Liver (tissue), 9 donors: Measurements from ENCODE around the gene MANBA. TPM values are rescaled to one million over a fixed set of nuclear protein-coding genes. Genes with fewer than 3 reads are reported as not detected.

Source experiments
- DNase-seq: peaks from one replicate; pipeline ENCODE4 v3.0.0-alpha.2; 2017; ENCODE audit warnings: low spot score
- H3K27ac ChIP-seq, 2 donors: one replicate each; pipeline ENCODE4 v1.7.0; 2013; ENCODE audit warnings: inconsistent platforms in 2 of 2, low read length in 2 of 2, control low read depth in 1 of 2, low read depth in 1 of 2, mild to moderate bottlenecking in 1 of 2
- H3K27me3 ChIP-seq, 4 donors: one replicate each; pipeline versions ENCODE4 v1.6.1 to v1.7.0; 2013; ENCODE audit warnings: low read length in 3 of 4, inconsistent platforms in 1 of 4, mild to moderate bottlenecking in 1 of 4, moderate library complexity in 1 of 4; ENCODE audit not compliant: control insufficient read depth in 4 of 4, insufficient read depth in 4 of 4
- H3K36me3 ChIP-seq, 4 donors: one replicate each; pipeline versions ENCODE4 v1.6.1 to v1.7.0; 2013; ENCODE audit warnings: low read length in 3 of 4, mild to moderate bottlenecking in 3 of 4, low read depth in 1 of 4, moderate library complexity in 1 of 4; ENCODE audit not compliant: control insufficient read depth in 4 of 4, insufficient read depth in 3 of 4
- H3K4me1 ChIP-seq, 4 donors: one replicate each; pipeline versions ENCODE4 v1.6.1 to v1.7.0; 2013; ENCODE audit warnings: low read length in 3 of 4, mild to moderate bottlenecking in 3 of 4, moderate library complexity in 1 of 4; ENCODE audit not compliant: control insufficient read depth in 4 of 4, insufficient read depth in 4 of 4
- H3K4me3 ChIP-seq, 3 donors: one replicate each; pipeline versions ENCODE4 v1.6.1 to v1.7.0; 2013; ENCODE audit warnings: low read length in 3 of 3, control low read depth in 1 of 3, low read depth in 1 of 3, mild to moderate bottlenecking in 1 of 3
- H3K9ac ChIP-seq, 2 donors: one replicate each; pipeline ENCODE4 v1.7.0; 2013; ENCODE audit warnings: low read length in 2 of 2, mild to moderate bottlenecking in 2 of 2, moderate library complexity in 2 of 2, control low read depth in 1 of 2, low read depth in 1 of 2
- H3K9me3 ChIP-seq, 4 donors: one replicate each; pipeline versions ENCODE4 v1.6.1 to v1.7.0; 2013; ENCODE audit warnings: low read length in 3 of 4; ENCODE audit not compliant: control insufficient read depth in 4 of 4
- ATF3 ChIP-seq: IDR thresholded peaks from 2 replicates; pipeline ENCODE4 v1.6.1; 2016; ENCODE audit warnings: antibody characterized with exemption
- CTCF ChIP-seq: fragments of 150-350 bp; IDR thresholded peaks from 2 replicates; pipeline ENCODE4 v1.5.1; 2017; ENCODE audit warnings: improper control_type of control experiment, low read depth, low read length; ENCODE audit not compliant: missing input control
- EGR1 ChIP-seq, 2 donors: IDR thresholded peaks; 2 replicates each; pipeline ENCODE4 v1.6.1; 2016 to 2018; ENCODE audit warnings: antibody characterized with exemption in 2 of 2, low read depth in 2 of 2
- FOXA1 ChIP-seq: IDR thresholded peaks from 2 replicates; pipeline ENCODE4 v1.6.1; 2016; ENCODE audit warnings: antibody characterized with exemption
- FOXA2 ChIP-seq: IDR thresholded peaks from 2 replicates; pipeline ENCODE4 v1.6.1; 2016; ENCODE audit warnings: antibody characterized with exemption
- GABPA ChIP-seq, 2 donors: IDR thresholded peaks in 1 of 2; conservative IDR thresholded peaks in 1 of 2; 2 replicates each; pipeline ENCODE4 v1.6.1; 2016; ENCODE audit warnings: antibody characterized with exemption in 2 of 2, mild to moderate bottlenecking in 1 of 2, moderate library complexity in 1 of 2
- HNF4A ChIP-seq, 2 donors: conservative IDR thresholded peaks; 2 replicates each; pipeline ENCODE4 v1.6.1; 2016; ENCODE audit warnings: antibody characterized with exemption in 2 of 2, mild to moderate bottlenecking in 2 of 2
- HNF4G ChIP-seq: IDR thresholded peaks from 2 replicates; pipeline ENCODE4 v1.6.1; 2016; ENCODE audit warnings: antibody characterized with exemption
- JUND ChIP-seq, 2 donors: IDR thresholded peaks; 2 replicates each; pipeline ENCODE4 v1.6.1; 2016; ENCODE audit warnings: antibody characterized with exemption in 2 of 2
- MAX ChIP-seq: IDR thresholded peaks from 2 replicates; pipeline ENCODE4 v1.6.1; 2016; ENCODE audit warnings: antibody characterized with exemption
- NR2F2 ChIP-seq: IDR thresholded peaks from 2 replicates; pipeline ENCODE4 v1.6.1; 2016; ENCODE audit warnings: antibody characterized with exemption
- RAD21 ChIP-seq, 2 donors: IDR thresholded peaks; 2 replicates each; pipeline ENCODE4 v1.6.1; 2016; ENCODE audit warnings: antibody characterized with exemption in 2 of 2, mild to moderate bottlenecking in 2 of 2
- REST ChIP-seq: IDR thresholded peaks from 2 replicates; pipeline ENCODE4 v1.6.1; 2016; ENCODE audit warnings: antibody characterized with exemption, mild to moderate bottlenecking
- RXRA ChIP-seq, 2 donors: IDR thresholded peaks; 2 replicates each; pipeline ENCODE4 v1.6.1; 2017 to 2018; ENCODE audit warnings: antibody characterized with exemption in 2 of 2, mild to moderate bottlenecking in 1 of 2
- SP1 ChIP-seq: IDR thresholded peaks from 2 replicates; pipeline ENCODE4 v1.6.1; 2018; ENCODE audit warnings: antibody characterized with exemption, mild to moderate bottlenecking
- TAF1 ChIP-seq: conservative IDR thresholded peaks from 2 replicates; pipeline ENCODE4 v1.6.1; 2016; ENCODE audit warnings: antibody characterized with exemption, mild to moderate bottlenecking
- YY1 ChIP-seq: IDR thresholded peaks from 2 replicates; pipeline ENCODE4 v1.6.1; 2016; ENCODE audit warnings: antibody characterized with exemption, mild to moderate bottlenecking
- ZBTB33 ChIP-seq: IDR thresholded peaks from 2 replicates; pipeline ENCODE4 v1.6.1; 2016; ENCODE audit warnings: antibody characterized with exemption
- WGBS: extraction: QIAGEN DNeasy Blood & Tissue Kit; methylation state at CpG from one replicate; pipeline ENCODE4 v1.1.7; 2013; 5-methylcytosine and 5-hydroxymethylcytosine counted together
- polyA plus RNA-seq, 2 donors: library from polyadenylated mRNA; stranded (reverse) in 1 of 2; unstranded in 1 of 2; fragments of 200-250 nt in 1 of 2; fragments of >200 nt in 1 of 2; fragmentation: Nextera tagmentation in 1 of 2; extraction: Ambion mirVana in 1 of 2; gene quantifications; one replicate each; pipeline versions ENCODE4 v1.2.1 to v1.2.3, GENCODE V29; 2013 to 2015
- total RNA-seq, 2 donors: library from RNA; depleted of rRNA; stranded (reverse); fragments of >200 nt; gene quantifications; one replicate each; pipeline ENCODE4 v1.2.3, GENCODE V29; 2014
- donor health status: healthy.
- donor health status: healthy.
- donor health status: healthy.
- donor health status: healthy.
- donor health status: healthy.

Gene MANBA
- total and polyA plus RNA-seq, 4 donors, result 7.1 to 24.2 (median 15.5) TPM

- 98% methylated on average over 3 of the region's 3 CpGs for WGBS
- H3K4me3 ChIP-seq, result no peak overlapping the region
- H3K9ac ChIP-seq, result no peak overlapping the region
- H3K4me1 ChIP-seq, result no peaks in the 10 kb centered on the region
- H3K27me3 ChIP-seq, result no peaks in the 10 kb centered on the region
- H3K36me3 ChIP-seq, result peaks cover 0 to 2% (median 0%) of the 10 kb centered on the region in 4 donors
- no peak overlapping the region for H3K27ac ChIP-seq
- TF ChIP-seq RXRA (IDR thresholded peaks at IDR 0.05), result no peak
- TF ChIP-seq ATF3, result no peak
- no peak for TF ChIP-seq CTCF
- no peak for TF ChIP-seq TAF1
- TF ChIP-seq HNF4G, result no peak
- no peak for TF ChIP-seq SP1
- TF ChIP-seq YY1, result no peak
- TF ChIP-seq NR2F2, result no peak
- TF ChIP-seq MAX, result no peak
- TF ChIP-seq ZBTB33, result no peak
- TF ChIP-seq HNF4A (conservative IDR thresholded peaks at IDR 0.05), result no peak
- no peak for TF ChIP-seq EGR1 (IDR thresholded peaks at IDR 0.05; ENCODE audit: low read depth in 2 of 2)
- no peak for TF ChIP-seq FOXA2
- TF ChIP-seq REST, result no peak
- TF ChIP-seq JUND (IDR thresholded peaks at IDR 0.05), result no peak
- no peak for TF ChIP-seq GABPA (IDR thresholded peaks at IDR 0.05 in 1 of 2, conservative IDR thresholded peaks at IDR 0.05 in 1 of 2)
- TF ChIP-seq FOXA1, result no peak
- no peak for TF ChIP-seq RAD21 (IDR thresholded peaks at IDR 0.05)
- DNase-seq, result no peak
- H3K9me3 ChIP-seq, result no peaks in the 10 kb centered on the region
Measured at GRCh38 chr4:102733084-102733483, 27.7 kb downstream of the MANBA start.

GRCh38 chr4:102732678-102733077, 28.1 kb downstream of the MANBA start:
- H3K36me3 ChIP-seq, result peaks cover 0 to 2% (median 0%) of the 10 kb centered on the region in 4 donors
- H3K9ac ChIP-seq, result no peak overlapping the region
- WGBS, result 95% methylated on average over 5 of the region's 5 CpGs
- H3K9me3 ChIP-seq, result no peaks in the 10 kb centered on the region
- H3K4me3 ChIP-seq, result no peak overlapping the region
- H3K27me3 ChIP-seq, result no peaks in the 10 kb centered on the region
- H3K27ac ChIP-seq, result no peak overlapping the region
- no peak for DNase-seq
- no peaks in the 10 kb centered on the region for H3K4me1 ChIP-seq
- TF ChIP-seq TAF1 (no peak), JUND (IDR thresholded peaks at IDR 0.05) (no peak), HNF4A (conservative IDR thresholded peaks at IDR 0.05) (no peak), FOXA1 (no peak), NR2F2 (no peak), HNF4G (no peak), EGR1 (IDR thresholded peaks at IDR 0.05; ENCODE audit: low read depth in 2 of 2) (no peak), YY1 (no peak), GABPA (IDR thresholded peaks at IDR 0.05 in 1 of 2, conservative IDR thresholded peaks at IDR 0.05 in 1 of 2) (no peak), RAD21 (IDR thresholded peaks at IDR 0.05) (no peak), REST (no peak), MAX (no peak), CTCF (no peak)
